GM18520 (cell line): ENCODE results near the gene SCAPER.
"Not testable (repeated sequence)": the region's sequence is repeated elsewhere in the genome, so short reads cannot be mapped to it uniquely, and the experiment has no call there.

Source experiments
- ATAC-seq: cut with Tn5 transposase; IDR thresholded peaks from one replicate; pipeline ENCODE4 v1.9.1; 2021; ENCODE audit not compliant: unreplicated experiment

Gene SCAPER

GRCh38 chr15:76328958-76329357, 576.2 kb downstream of the SCAPER start:
- ATAC-seq: no peak

- no peak for ATAC-seq
Observed at GRCh38 chr15:76328106-76328696, 576.9 kb downstream of the SCAPER start.

GRCh38 chr15:76327191-76328105, 577.7 kb downstream of the SCAPER start:
- no peak for ATAC-seq

GRCh38 chr15:76325704-76326103, 579.4 kb downstream of the SCAPER start:
- ATAC-seq: no peak

GRCh38 chr15:76324066-76324465, 581.1 kb downstream of the SCAPER start:
- no peak for ATAC-seq

- ATAC-seq: no peak
Observed at GRCh38 chr15:76321602-76322001, 583.5 kb downstream of the SCAPER start.

- ATAC-seq: no peak
Observed at GRCh38 chr15:76321171-76321570, 584.0 kb downstream of the SCAPER start.

- ATAC-seq: no peak
Observed at GRCh38 chr15:76320012-76320411, 585.1 kb downstream of the SCAPER start.

GRCh38 chr15:76313731-76314130, 591.4 kb downstream of the SCAPER start:
- no peak for ATAC-seq

GRCh38 chr15:76313175-76313567, 592.0 kb downstream of the SCAPER start:
- not testable (repeated sequence) for ATAC-seq

GRCh38 chr15:76312540-76313174, 592.5 kb downstream of the SCAPER start:
- no peak for ATAC-seq

- ATAC-seq: peak; percentile 96
Observed at GRCh38 chr15:76311100-76311953, 593.8 kb downstream of the SCAPER start, which contains the start of gene ETFA. Gene ETFA, minus strand, starts transcription at chr15:76311469. Its CDS starts 81 bp downstream, at chr15:76311388.

GRCh38 chr15:76310475-76311099, 594.6 kb downstream of the SCAPER start:
- ATAC-seq: no peak

- no peak for ATAC-seq
Observed at GRCh38 chr15:76309601-76310330, 595.4 kb downstream of the SCAPER start.

GRCh38 chr15:76303909-76304308, 601.2 kb downstream of the SCAPER start:
- no peak for ATAC-seq

GRCh38 chr15:76299786-76300185, 605.4 kb downstream of the SCAPER start:
- no peak for ATAC-seq

- ATAC-seq: no peak
Observed at GRCh38 chr15:76298986-76299385, 606.2 kb downstream of the SCAPER start.

GRCh38 chr15:76297951-76298350, 607.2 kb downstream of the SCAPER start:
- not testable (repeated sequence) for ATAC-seq
